NB4 (cell line): ENCODE measurements around the gene ANKLE2.
"Not testable (repeated sequence)": the region's sequence is repeated elsewhere in the genome, so short reads cannot be mapped to it uniquely, and the experiment has no call there.

ENCODE experiments used
- MYC ChIP-seq: IDR thresholded peaks from 2 replicates; pipeline ENCODE4 v1.6.1; 2011; ENCODE audit warnings: low read depth, low read length
- POLR2A ChIP-seq: IDR thresholded peaks from 2 replicates; pipeline ENCODE4 v1.6.1; 2011; ENCODE audit warnings: mild to moderate bottlenecking; ENCODE audit not compliant: insufficient read length; ENCODE audit errors: extremely low read depth
- TF ChIP-seq, protein P1 (sequence below): IDR thresholded peaks from one replicate; pipeline ENCODE4 v1.5.1; 2012; ENCODE audit warnings: low read depth, low read length
- TF ChIP-seq, protein P2 (sequence below): IDR thresholded peaks from 2 replicates; pipeline ENCODE4 v1.6.1; 2011; ENCODE audit warnings: low read depth, low read length

DNA sequence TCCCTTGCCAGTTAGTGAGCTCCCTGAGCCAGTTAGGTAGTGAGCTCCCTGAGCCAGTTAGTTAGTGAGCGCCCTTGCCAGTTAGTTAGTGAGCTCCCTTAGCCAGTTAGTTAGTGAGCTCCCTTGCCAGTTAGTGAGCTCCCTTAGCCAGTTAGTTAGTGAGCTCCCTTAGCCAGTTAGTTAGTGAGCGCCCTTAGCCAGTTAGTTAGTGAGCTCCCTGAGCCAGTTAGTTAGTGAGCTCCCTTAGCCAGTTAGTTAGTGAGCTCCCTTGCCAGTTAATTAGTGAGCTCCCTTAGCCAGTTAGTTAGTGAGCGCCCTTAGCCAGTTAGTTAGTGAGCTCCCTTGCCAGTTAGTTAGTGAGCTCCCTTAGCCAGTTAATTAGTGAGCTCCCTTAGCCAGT is 69.6 kb downstream of the ANKLE2 start:
- TF ChIP-seq, protein P1, sequence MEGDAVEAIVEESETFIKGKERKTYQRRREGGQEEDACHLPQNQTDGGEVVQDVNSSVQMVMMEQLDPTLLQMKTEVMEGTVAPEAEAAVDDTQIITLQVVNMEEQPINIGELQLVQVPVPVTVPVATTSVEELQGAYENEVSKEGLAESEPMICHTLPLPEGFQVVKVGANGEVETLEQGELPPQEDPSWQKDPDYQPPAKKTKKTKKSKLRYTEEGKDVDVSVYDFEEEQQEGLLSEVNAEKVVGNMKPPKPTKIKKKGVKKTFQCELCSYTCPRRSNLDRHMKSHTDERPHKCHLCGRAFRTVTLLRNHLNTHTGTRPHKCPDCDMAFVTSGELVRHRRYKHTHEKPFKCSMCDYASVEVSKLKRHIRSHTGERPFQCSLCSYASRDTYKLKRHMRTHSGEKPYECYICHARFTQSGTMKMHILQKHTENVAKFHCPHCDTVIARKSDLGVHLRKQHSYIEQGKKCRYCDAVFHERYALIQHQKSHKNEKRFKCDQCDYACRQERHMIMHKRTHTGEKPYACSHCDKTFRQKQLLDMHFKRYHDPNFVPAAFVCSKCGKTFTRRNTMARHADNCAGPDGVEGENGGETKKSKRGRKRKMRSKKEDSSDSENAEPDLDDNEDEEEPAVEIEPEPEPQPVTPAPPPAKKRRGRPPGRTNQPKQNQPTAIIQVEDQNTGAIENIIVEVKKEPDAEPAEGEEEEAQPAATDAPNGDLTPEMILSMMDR: not testable (repeated sequence)
- not testable (repeated sequence) for TF ChIP-seq POLR2A, MYC
- TF ChIP-seq, protein P2, sequence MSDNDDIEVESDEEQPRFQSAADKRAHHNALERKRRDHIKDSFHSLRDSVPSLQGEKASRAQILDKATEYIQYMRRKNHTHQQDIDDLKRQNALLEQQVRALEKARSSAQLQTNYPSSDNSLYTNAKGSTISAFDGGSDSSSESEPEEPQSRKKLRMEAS: not testable (repeated sequence)
